SH-SY5Y (cell line): Measurements from ENCODE around the gene KRT17.

Source experiments
- GATA2 ChIP-seq: IDR thresholded peaks from 2 replicates; pipeline ENCODE4 v1.6.1; 2011; ENCODE audit warnings: mild to moderate bottlenecking, low read depth, low read length
- GATA3 ChIP-seq: IDR thresholded peaks from 2 replicates; pipeline ENCODE4 v1.6.1; 2011; ENCODE audit warnings: low read depth, mild to moderate bottlenecking, low read length, moderate library complexity

DNA sequence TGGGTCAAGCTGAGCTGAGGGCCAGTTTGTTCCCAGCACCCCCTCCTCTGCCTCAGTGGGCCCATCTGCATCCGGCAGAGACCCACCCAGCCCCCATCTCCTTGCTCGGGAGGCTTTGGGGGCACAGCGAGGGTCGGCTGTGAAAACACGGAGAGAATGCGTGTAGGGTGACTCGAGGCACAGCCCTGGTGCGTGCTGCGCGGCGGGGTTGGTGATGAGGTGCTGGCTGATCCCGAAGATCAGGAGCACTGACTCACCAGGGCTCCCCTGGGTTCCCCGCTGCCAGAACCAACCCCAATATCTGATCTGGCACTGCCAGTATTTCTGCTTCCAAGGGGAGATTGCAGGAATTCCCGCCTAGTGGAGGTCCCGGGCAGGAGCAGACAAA, 7.5 kb upstream of the KRT17 start:
- TF ChIP-seq GATA2: no peak
- TF ChIP-seq GATA3: no peak
